Psoas muscle (tissue), 8 donors: ENCODE data around the gene TMEFF2. TPM values are rescaled to one million over a fixed set of nuclear protein-coding genes. Genes with fewer than 3 reads are reported as not detected.

Source experiments
- ATAC-seq, 4 donors: fragments of 200-7000 bp; cut with Tn5 transposase; one replicate each; pipeline ENCODE4 v1.9.1; 2020; ENCODE audit warnings: moderate library complexity in 3 of 4, mild to moderate bottlenecking in 2 of 4
- DNase-seq, 2 donors: peaks; one replicate each; pipeline ENCODE4 v3.0.0-alpha.2; 2020
- H3K27ac ChIP-seq: fragments of 200-600 bp; one replicate; pipeline ENCODE4 v1.8.0; 2022
- H3K27me3 ChIP-seq, 3 donors: fragments of 200-600 bp in 1 of 3; one replicate each; pipeline versions ENCODE4 v1.6.1 to v1.8.0; 2013 to 2022; ENCODE audit warnings: low read length in 2 of 3, mild to moderate bottlenecking in 2 of 3, moderate library complexity in 1 of 3; ENCODE audit not compliant: insufficient read depth in 3 of 3
- H3K36me3 ChIP-seq, 2 donors: fragments of 200-600 bp in 1 of 2; one replicate each; pipeline versions ENCODE4 v1.6.1 to v1.8.0; 2013 to 2022; ENCODE audit warnings: low read depth in 1 of 2, mild to moderate bottlenecking in 1 of 2, moderate library complexity in 1 of 2; ENCODE audit not compliant: insufficient read depth in 1 of 2
- H3K4me1 ChIP-seq: fragments of 200-600 bp; one replicate; pipeline ENCODE4 v1.8.0; 2022
- H3K4me3 ChIP-seq: fragments of 200-600 bp; one replicate; pipeline ENCODE4 v1.8.0; 2022; ENCODE audit warnings: mild to moderate bottlenecking
- H3K9me3 ChIP-seq: fragments of 200-600 bp; one replicate; pipeline ENCODE4 v1.8.0; 2022
- WGBS, 3 donors: extraction: QIAGEN DNeasy Blood & Tissue Kit; methylation state at CpG; one replicate each; pipeline versions ENCODE4 v1.1.6 to v1.1.7; 2013; 5-methylcytosine and 5-hydroxymethylcytosine counted together
- intact Hi-C, 2 donors: fragments of 100-400 bp; cut with DNase I; formaldehyde crosslinking; loops; one replicate each; pipeline versions ENCODE4 v1.11.0 to v1.14.2; 2022
- polyA plus RNA-seq, 3 donors: library from polyadenylated mRNA; stranded (reverse); fragments of 200-250 nt; gene quantifications; one replicate each; pipeline ENCODE4 v1.2.3, GENCODE V29; 2013
- total RNA-seq, 4 donors: library from RNA; stranded (reverse); fragmentation: NEBNext Ultra II Directional in 2 of 4; extraction: Animal tissue kit (Norgen Biotek cat#: 25700) in 2 of 4; gene quantifications; one replicate each; pipeline versions ENCODE4 v1.2.1 to v1.2.4, GENCODE V29; 2021 to 2023
- TF ChIP-seq, protein P1 (sequence below): fragments of 200-600 bp; IDR thresholded peaks from one replicate; pipeline ENCODE4 v1.8.0; 2022; ENCODE audit warnings: antibody characterized with exemption
- donor health status: healthy with polysubstance abuse.
- donor health status: DM: no; HTN: no; CAD: no; lungs with moderate emphysema.
- donor health status: Bipolar disorder and iron deficiency.
- donor health status: healthy.
- donor health status: DM: yes; HTN: yes; CAD: no.
- donor health status: DM: no; HTN: no; CAD: no.
- donor health status: DM: no; HTN: no; CAD: no.
- donor health status: DM: yes; HTN: yes; CAD: no.

Gene TMEFF2
- total and polyA plus RNA-seq, 7 donors = 0.07 to 0.47 (median 0.16) TPM; not detected in 4

DNA sequence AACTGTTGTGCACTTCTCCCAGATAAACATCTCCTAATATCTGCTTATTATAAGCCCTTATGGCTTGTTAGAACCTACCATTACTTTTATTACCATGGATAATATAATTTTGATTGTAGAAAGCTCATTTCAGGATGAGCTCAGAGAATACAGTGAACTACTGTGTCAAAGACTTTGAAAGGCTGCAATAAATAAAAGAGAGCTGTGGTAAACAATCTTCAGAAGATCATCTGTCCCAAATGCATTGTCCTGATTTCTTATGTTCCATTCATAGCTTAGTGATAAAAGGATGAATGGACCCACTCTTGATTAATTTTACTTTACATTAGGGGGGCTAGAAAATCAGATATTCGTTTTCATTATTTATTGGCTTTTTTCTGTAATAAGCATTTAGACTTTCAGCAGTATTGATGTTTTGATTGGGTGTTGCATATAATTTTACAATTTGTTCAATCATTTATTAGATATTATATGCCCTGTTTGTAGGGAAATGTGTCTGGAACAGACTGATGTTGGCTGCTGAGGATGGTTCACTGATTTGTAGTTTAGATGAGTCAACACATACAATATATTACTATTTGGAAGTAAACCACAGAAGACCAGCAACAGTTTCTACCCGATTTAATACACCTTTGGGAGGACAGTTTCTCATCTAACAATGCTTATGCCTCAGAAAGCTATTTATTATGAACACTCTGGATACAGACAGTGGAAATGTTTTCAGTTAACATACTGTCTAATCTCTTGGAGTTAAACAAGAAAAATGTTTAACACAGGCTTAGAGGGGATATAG, 147.2 kb downstream of the TMEFF2 start:
- H3K27me3 ChIP-seq = no peaks in the 10 kb centered on the region
- no peaks in the 10 kb centered on the region for H3K4me1 ChIP-seq
- 83 to 88% (median 86%) methylated on average over 2 of the region's 2 CpGs for WGBS, 3 donors
- no peak overlapping the region for H3K27ac ChIP-seq
- DNase-seq (no peak), ATAC-seq (no peak)
- TF ChIP-seq, protein P1, sequence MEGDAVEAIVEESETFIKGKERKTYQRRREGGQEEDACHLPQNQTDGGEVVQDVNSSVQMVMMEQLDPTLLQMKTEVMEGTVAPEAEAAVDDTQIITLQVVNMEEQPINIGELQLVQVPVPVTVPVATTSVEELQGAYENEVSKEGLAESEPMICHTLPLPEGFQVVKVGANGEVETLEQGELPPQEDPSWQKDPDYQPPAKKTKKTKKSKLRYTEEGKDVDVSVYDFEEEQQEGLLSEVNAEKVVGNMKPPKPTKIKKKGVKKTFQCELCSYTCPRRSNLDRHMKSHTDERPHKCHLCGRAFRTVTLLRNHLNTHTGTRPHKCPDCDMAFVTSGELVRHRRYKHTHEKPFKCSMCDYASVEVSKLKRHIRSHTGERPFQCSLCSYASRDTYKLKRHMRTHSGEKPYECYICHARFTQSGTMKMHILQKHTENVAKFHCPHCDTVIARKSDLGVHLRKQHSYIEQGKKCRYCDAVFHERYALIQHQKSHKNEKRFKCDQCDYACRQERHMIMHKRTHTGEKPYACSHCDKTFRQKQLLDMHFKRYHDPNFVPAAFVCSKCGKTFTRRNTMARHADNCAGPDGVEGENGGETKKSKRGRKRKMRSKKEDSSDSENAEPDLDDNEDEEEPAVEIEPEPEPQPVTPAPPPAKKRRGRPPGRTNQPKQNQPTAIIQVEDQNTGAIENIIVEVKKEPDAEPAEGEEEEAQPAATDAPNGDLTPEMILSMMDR = no peak
- intact Hi-C loops = no loop called here
- H3K36me3 ChIP-seq = no peaks in the 10 kb centered on the region
- no peak overlapping the region for H3K4me3 ChIP-seq
- H3K9me3 ChIP-seq = no peaks in the 10 kb centered on the region

DNA sequence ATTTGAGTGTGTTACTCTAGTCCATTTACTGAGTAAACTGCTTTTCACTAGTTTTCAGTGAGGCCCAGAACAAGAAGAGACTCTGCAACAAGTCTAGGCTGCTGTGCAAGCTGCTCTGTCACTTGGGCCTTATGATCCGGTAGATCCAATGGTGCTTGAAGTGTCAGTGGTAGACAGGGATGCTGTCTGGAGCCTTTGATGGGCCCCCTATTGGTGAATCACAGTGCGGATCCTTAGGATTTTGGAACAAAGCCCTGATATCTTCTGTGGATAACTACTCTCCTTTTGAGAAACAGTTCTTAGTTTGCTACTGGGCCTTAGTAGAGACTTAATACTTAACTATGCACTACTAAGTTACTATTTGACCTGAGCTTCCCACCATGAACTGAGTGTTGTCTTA, 150.2 kb downstream of the TMEFF2 start:
- TF ChIP-seq, protein P1 = no peak
- no peaks in the 10 kb centered on the region for H3K9me3 ChIP-seq
- H3K4me1 ChIP-seq = no peaks in the 10 kb centered on the region
- DNase-seq (no peak), ATAC-seq (no peak)
- no peak overlapping the region for H3K27ac ChIP-seq
- H3K36me3 ChIP-seq = no peaks in the 10 kb centered on the region
- H3K4me3 ChIP-seq = no peak overlapping the region
- WGBS, 3 donors = 95 to 98% (median 97%) methylated on average over 2 of the region's 2 CpGs
- no peaks in the 10 kb centered on the region for H3K27me3 ChIP-seq
- intact Hi-C loops = no loop called here

DNA sequence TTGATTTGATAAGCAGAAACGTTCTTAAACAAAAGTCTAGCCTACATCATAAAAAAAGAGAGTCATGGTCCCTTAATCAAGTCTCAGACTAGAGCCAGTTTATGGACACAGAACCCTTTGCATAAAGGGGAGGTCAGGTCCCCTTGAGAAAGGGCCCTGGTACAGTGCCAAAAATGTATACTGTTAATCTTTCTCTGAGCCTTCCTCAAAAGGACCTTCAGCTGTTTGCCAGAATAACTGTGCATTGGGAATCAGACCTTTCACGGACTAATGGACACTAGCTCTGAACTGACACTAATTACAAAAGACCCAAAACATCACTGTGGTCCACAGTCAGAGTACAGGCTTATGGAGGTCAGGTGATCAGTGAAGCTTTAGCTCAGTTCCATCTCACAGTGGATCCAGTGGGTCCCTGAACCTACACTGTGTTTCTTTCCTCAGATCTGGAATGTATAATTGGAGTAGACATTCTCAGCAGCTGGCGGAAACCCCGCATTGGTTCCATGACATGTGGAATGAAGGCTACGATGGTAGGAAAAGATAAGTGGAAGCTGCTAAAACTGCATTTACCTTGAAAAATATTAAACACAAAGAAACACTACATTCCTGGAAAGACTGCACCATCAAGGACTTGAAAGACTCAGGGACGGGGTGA, 151.4 kb downstream of the TMEFF2 start:
- intact Hi-C loops = no loop called here
- ATAC-seq = no peak
- no peak overlapping the region for H3K4me3 ChIP-seq
- DNase-seq = no peak
- WGBS, 3 donors = 81 to 86% (median 81%) methylated on average over 6 of the region's 6 CpGs
- H3K27me3 ChIP-seq = no peaks in the 10 kb centered on the region
- TF ChIP-seq, protein P1 = no peak
- no peaks in the 10 kb centered on the region for H3K36me3 ChIP-seq
- H3K4me1 ChIP-seq = no peaks in the 10 kb centered on the region
- no peak overlapping the region for H3K27ac ChIP-seq
- H3K9me3 ChIP-seq = no peaks in the 10 kb centered on the region

DNA sequence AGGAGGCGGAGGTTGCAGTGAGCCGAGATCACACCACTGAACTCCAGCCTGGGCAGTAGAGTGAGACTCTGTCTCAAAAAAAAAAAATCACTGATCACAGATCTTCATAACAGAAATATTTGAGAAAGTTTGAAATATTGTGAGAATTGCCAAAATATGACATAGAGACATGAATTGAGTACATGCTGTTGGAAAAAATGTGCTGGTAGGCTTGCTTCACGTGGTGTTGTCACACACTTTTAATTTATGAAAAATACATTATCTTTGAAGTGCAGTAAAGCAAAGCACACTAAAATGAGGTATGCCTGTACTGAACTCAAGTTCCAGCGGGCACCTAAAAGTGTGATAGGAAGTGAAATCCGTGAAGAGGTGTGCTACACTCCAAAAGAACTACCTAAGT, 152.6 kb downstream of the TMEFF2 start:
- DNase-seq = no peak
- intact Hi-C loops = no loop called here
- H3K9me3 ChIP-seq = no peaks in the 10 kb centered on the region
- no peaks in the 10 kb centered on the region for H3K27me3 ChIP-seq
- H3K4me3 ChIP-seq = no peak overlapping the region
- no peak for ATAC-seq
- 92 to 96% (median 95%) methylated on average over 5 of the region's 5 CpGs for WGBS, 3 donors
- TF ChIP-seq, protein P1 = no peak
- no peaks in the 10 kb centered on the region for H3K36me3 ChIP-seq
- no peak overlapping the region for H3K27ac ChIP-seq
- no peaks in the 10 kb centered on the region for H3K4me1 ChIP-seq
